Measurements from ENCODE around the gene PPCDC. TPM values are rescaled to one million over a fixed set of nuclear protein-coding genes. Genes with fewer than 3 reads are reported as not detected.

The PPCDC gene
- total RNA-seq, 1 donor from 2014 or later, result 19.1 TPM

GRCh38 chr15:75053748-75054125, 30.3 kb downstream of the PPCDC start:
- Mint-ChIP-seq H3K4me3 (no peak overlapping the region), H3K9me3 (peaks cover 5% of the 10 kb centered on the region), H3K4me1 (ENCODE audit: unreplicated experiment) (peaks cover 15% of the 10 kb centered on the region), H3K36me3 (peaks cover 7% of the 10 kb centered on the region), H3K27me3 (no peaks in the 10 kb centered on the region), H3K27ac (no peak overlapping the region)
- no peak for TF ChIP-seq CTCF (conservative IDR thresholded peaks at IDR 0.05)
- DNase-seq (ENCODE audit: extremely low spot score, unreplicated experiment), result no peak

GRCh38 chr15:75054172-75054897, 30.9 kb downstream of the PPCDC start:
- TF ChIP-seq CTCF (conservative IDR thresholded peaks at IDR 0.05), result no peak
- H3K27ac Mint-ChIP-seq, result peak overlapping the region; percentile 11
- no peak for DNase-seq (ENCODE audit: extremely low spot score, unreplicated experiment)
- no peak overlapping the region for H3K4me3 Mint-ChIP-seq
- peaks cover 5% of the 10 kb centered on the region for H3K9me3 Mint-ChIP-seq
- H3K27me3 Mint-ChIP-seq, result no peaks in the 10 kb centered on the region
- peaks cover 7% of the 10 kb centered on the region for H3K36me3 Mint-ChIP-seq
- peaks cover 15% of the 10 kb centered on the region for H3K4me1 Mint-ChIP-seq (ENCODE audit: unreplicated experiment)

- Mint-ChIP-seq H3K36me3 (peaks cover 7% of the 10 kb centered on the region), H3K4me1 (ENCODE audit: unreplicated experiment) (peaks cover 15% of the 10 kb centered on the region), H3K9me3 (peaks cover 5% of the 10 kb centered on the region), H3K27me3 (no peaks in the 10 kb centered on the region), H3K27ac (no peak overlapping the region), H3K4me3 (no peak overlapping the region)
- no peak for TF ChIP-seq CTCF (conservative IDR thresholded peaks at IDR 0.05)
- no peak for DNase-seq (ENCODE audit: extremely low spot score, unreplicated experiment)
These were observed 32.6 kb downstream of the PPCDC start for GRCh38 chr15:75056036-75056435.

GRCh38 chr15:75058127-75058905, 34.9 kb downstream of the PPCDC start:
- Mint-ChIP-seq H3K4me3 (peak overlapping the region; percentile 52), H3K9me3 (peaks cover 5% of the 10 kb centered on the region), H3K27ac (peak overlapping the region; percentile 95), H3K27me3 (no peaks in the 10 kb centered on the region), H3K4me1 (ENCODE audit: unreplicated experiment) (peaks cover 15% of the 10 kb centered on the region), H3K36me3 (peaks cover 7% of the 10 kb centered on the region)
- TF ChIP-seq CTCF (conservative IDR thresholded peaks at IDR 0.05), result no peak
- DNase-seq (ENCODE audit: extremely low spot score, unreplicated experiment), result no peak

GRCh38 chr15:75059607-75060006, 36.2 kb downstream of the PPCDC start:
- peaks cover 15% of the 10 kb centered on the region for H3K4me1 Mint-ChIP-seq (ENCODE audit: unreplicated experiment)
- DNase-seq (ENCODE audit: extremely low spot score, unreplicated experiment), result no peak
- TF ChIP-seq CTCF (conservative IDR thresholded peaks at IDR 0.05), result no peak
- H3K36me3 Mint-ChIP-seq, result peaks cover 7% of the 10 kb centered on the region
- no peak overlapping the region for H3K27ac Mint-ChIP-seq
- H3K27me3 Mint-ChIP-seq, result no peaks in the 10 kb centered on the region
- peaks cover 5% of the 10 kb centered on the region for H3K9me3 Mint-ChIP-seq
- no peak overlapping the region for H3K4me3 Mint-ChIP-seq

Data from type B pancreatic cell (in vitro differentiated cells).